ENCODE data around the gene BPTF.

GRCh38 chr17:68004201-68004600 lies 178.9 kb downstream of the BPTF start:
- TF ChIP-seq EZH2phosphoT487 (IDR thresholded peaks at IDR 0.05; ENCODE audit: insufficient read depth, low read depth) (no peak), EZH2 (IDR thresholded peaks at IDR 0.05; ENCODE audit: insufficient read depth, poor library complexity, severe bottlenecking) (no peak)

All from GM23248 (cell line).